WTC11 (cell line): Measurements from ENCODE around the gene C14orf132.

ENCODE experiments used
- AR ChIP-seq: fragments of 250-450 bp; sonication (Bioruptor Pico); IDR thresholded peaks from 2 replicates; pipeline ENCODE4 v1.9.0; 2021; ENCODE audit warnings: mild to moderate bottlenecking
- CTCF ChIP-seq: fragments of 200-600 bp; IDR thresholded peaks from 2 replicates; pipeline ENCODE4 v1.8.0; 2022; ENCODE audit warnings: antibody characterized with exemption
- E2F4 ChIP-seq: sonication (generic); formaldehyde crosslinking; IDR thresholded peaks from 2 replicates; pipeline ENCODE4 v1.8.1; 2022; ENCODE audit warnings: low read depth, mild to moderate bottlenecking, moderate library complexity, missing genetic modification reagents, borderline replicate concordance
- ETV6 ChIP-seq: sonication (generic); formaldehyde crosslinking; IDR thresholded peaks from 2 replicates; pipeline ENCODE4 v1.8.1; 2022; ENCODE audit warnings: mild to moderate bottlenecking, missing genetic modification reagents
- NFYB ChIP-seq: sonication (generic); formaldehyde crosslinking; conservative IDR thresholded peaks from 2 replicates; pipeline ENCODE4 v1.8.0; 2022; ENCODE audit warnings: low read depth, missing genetic modification reagents
- NR1H2 ChIP-seq: sonication (generic); formaldehyde crosslinking; IDR thresholded peaks from 2 replicates; pipeline ENCODE4 v1.9.0; 2021; ENCODE audit warnings: mild to moderate bottlenecking, moderate library complexity, missing genetic modification reagents
- USF2 ChIP-seq: sonication (generic); formaldehyde crosslinking; IDR thresholded peaks from 2 replicates; pipeline ENCODE4 v1.8.1; 2023; ENCODE audit warnings: mild to moderate bottlenecking, missing genetic modification reagents, moderate library complexity
- ZBTB21 ChIP-seq: sonication (generic); formaldehyde crosslinking; IDR thresholded peaks from 2 replicates; pipeline ENCODE4 v1.8.1; 2023; ENCODE audit warnings: mild to moderate bottlenecking, missing genetic modification reagents, borderline replicate concordance
- ZNF138 ChIP-seq: sonication (generic); formaldehyde crosslinking; conservative IDR thresholded peaks from 2 replicates; pipeline ENCODE4 v1.8.1; 2022; ENCODE audit warnings: mild to moderate bottlenecking, moderate library complexity, missing genetic modification reagents
- ZNF263 ChIP-seq: sonication (generic); formaldehyde crosslinking; IDR thresholded peaks from 2 replicates; pipeline ENCODE4 v1.8.1; 2022; ENCODE audit warnings: low read depth, mild to moderate bottlenecking, moderate library complexity, missing genetic modification reagents
- ZNF416 ChIP-seq: fragments of 250-450 bp; sonication (Bioruptor Pico); IDR thresholded peaks from 2 replicates; pipeline ENCODE4 v1.9.0; 2021; ENCODE audit warnings: mild to moderate bottlenecking, inconsistent platforms
- ZNF423 ChIP-seq: fragments of 250-450 bp; sonication (Bioruptor Pico); IDR thresholded peaks from 2 replicates; pipeline ENCODE4 v2.1.2; 2022; ENCODE audit warnings: mild to moderate bottlenecking, moderate library complexity

- TF ChIP-seq ETV6 (CRISPR knock-in tag) = no peak
- TF ChIP-seq CTCF = no peak
- no peak for TF ChIP-seq NFYB (CRISPR knock-in tag)
- no peak for TF ChIP-seq NR1H2 (CRISPR knock-in tag)
- TF ChIP-seq ZNF416 (CRISPR knock-in tag) = no peak
- TF ChIP-seq ZNF138 (CRISPR knock-in tag) = no peak
- no peak for TF ChIP-seq E2F4 (CRISPR knock-in tag)
- TF ChIP-seq AR = no peak
- no peak for TF ChIP-seq ZNF263 (CRISPR knock-in tag)
- TF ChIP-seq ZNF423 (CRISPR knock-in tag) = no peak
- no peak for TF ChIP-seq USF2 (CRISPR knock-in tag)
- no peak for TF ChIP-seq ZBTB21
These were observed 32.9 kb downstream of the C14orf132 start for GRCh38 chr14:96072076-96072475.
